Prostate gland (tissue), 2 donors: Measurements from ENCODE around the gene PELI1.

Experiments
- CTCF ChIP-seq, 4 experiments: fragments of 200-600 bp in 2 of 4; fragments of 450-650 bp in 2 of 4; sonication (generic) in 2 of 4; IDR thresholded peaks; 1 replicate in 3 of 4; 2 replicates in 1 of 4; pipeline ENCODE4 v1.5.1; 2016 to 2019; ENCODE audit warnings: antibody characterized with exemption in 4 of 4, mild to moderate bottlenecking in 2 of 4, moderate library complexity in 2 of 4
- POLR2A ChIP-seq: fragments of 450-650 bp; IDR thresholded peaks from one replicate; pipeline ENCODE4 v1.6.1; 2016; ENCODE audit warnings: antibody characterized with exemption, mild to moderate bottlenecking
- POLR2AphosphoS5 ChIP-seq: sonication (generic); formaldehyde crosslinking; IDR thresholded peaks from one replicate; pipeline ENCODE4 v1.6.1; 2017; ENCODE audit warnings: antibody characterized with exemption

- TF ChIP-seq CTCF (IDR thresholded peaks at IDR 0.05) (no peak), POLR2A (no peak), POLR2AphosphoS5 (no peak)
Measured at GRCh38 chr2:64164629-64165028, 20.4 kb upstream of the PELI1 start.
